HG03045 (cell line): ENCODE data around the gene PPP4R3B.

Experiments
- ATAC-seq: cut with Tn5 transposase; IDR thresholded peaks from one replicate; pipeline ENCODE4 v1.9.1; 2021; ENCODE audit warnings: mild to moderate bottlenecking, moderate library complexity; ENCODE audit not compliant: unreplicated experiment

The PPP4R3B gene

GRCh38 chr2:55519938-55520885, 97.2 kb downstream of the PPP4R3B start:
- peak; percentile 19 for ATAC-seq

- ATAC-seq: peak; percentile 1
These were observed 98.6 kb downstream of the PPP4R3B start for GRCh38 chr2:55518841-55519165.

- ATAC-seq: no peak
These were observed 105.8 kb downstream of the PPP4R3B start for GRCh38 chr2:55511508-55512124.

- no peak for ATAC-seq
These were observed 114.8 kb downstream of the PPP4R3B start for GRCh38 chr2:55502590-55503141.

- ATAC-seq: no peak
These were observed 117.4 kb downstream of the PPP4R3B start for GRCh38 chr2:55500025-55500424.

GRCh38 chr2:55498582-55498981, 118.8 kb downstream of the PPP4R3B start:
- no peak for ATAC-seq
